ENCODE measurements around the gene ODF2.
"Not testable (repeated sequence)": the region's sequence is repeated elsewhere in the genome, so short reads cannot be mapped to it uniquely, and the experiment has no call there.

The ODF2 gene

DNA sequence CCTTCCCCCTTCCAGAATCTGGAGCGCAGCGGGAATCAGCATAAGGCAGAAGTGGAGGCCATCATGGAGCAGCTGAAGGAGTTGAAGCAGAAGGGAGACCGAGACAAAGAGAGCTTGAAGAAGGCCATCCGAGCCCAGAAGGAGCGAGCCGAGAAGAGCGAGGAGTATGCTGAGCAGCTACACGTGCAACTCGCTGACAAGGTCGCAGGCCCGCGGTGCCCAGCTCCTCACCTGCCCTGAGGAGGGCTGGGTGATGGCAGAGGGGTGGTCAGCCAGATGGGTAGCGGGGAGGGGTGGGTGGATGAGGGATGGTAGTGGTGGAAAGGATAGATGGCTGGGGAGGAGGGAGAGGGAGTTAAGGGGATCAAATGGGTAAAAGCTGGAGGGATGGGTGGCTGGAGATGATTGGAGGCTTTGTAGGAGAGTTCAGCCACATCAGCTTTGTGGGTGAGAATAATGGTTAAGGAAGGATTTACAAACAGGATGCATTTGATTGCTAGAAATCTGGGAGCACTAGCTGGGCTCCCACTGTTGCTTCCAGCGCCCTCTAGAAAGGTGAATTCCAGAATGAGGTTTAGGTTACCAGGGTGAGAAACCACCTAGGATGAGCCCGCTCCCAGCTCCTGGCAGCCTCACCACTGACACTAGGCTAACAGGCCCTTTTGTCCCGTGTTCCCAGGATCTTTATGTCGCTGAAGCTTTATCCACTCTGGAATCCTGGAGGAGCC, 29.0 kb downstream of the ODF2 start:
- DNase-seq (ENCODE audit: low read depth in 2 of 2): no peak

DNA sequence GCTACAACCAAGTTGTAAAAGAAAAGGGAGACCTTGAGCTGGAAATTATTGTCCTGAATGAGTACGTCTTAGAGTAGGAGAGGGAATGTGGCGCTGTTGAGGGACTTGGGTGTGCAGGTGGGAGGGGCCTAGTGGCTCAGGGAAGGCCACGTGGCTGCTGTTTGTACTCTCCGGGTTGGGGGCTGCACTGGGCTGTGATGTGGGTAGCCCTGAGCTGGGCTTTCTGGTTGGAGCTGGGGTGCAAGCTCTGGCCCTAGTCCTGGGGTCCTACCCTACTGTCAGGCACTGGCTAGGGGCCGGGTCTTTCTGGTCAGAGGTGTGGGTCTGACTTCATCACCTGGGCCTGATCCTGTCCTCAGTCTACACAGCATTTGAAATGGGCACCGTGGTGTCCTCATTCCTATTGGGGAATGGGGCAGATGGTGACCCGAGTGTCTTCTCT, 29.6 kb downstream of the ODF2 start:
- no peak for DNase-seq (ENCODE audit: low read depth in 2 of 2)

DNA sequence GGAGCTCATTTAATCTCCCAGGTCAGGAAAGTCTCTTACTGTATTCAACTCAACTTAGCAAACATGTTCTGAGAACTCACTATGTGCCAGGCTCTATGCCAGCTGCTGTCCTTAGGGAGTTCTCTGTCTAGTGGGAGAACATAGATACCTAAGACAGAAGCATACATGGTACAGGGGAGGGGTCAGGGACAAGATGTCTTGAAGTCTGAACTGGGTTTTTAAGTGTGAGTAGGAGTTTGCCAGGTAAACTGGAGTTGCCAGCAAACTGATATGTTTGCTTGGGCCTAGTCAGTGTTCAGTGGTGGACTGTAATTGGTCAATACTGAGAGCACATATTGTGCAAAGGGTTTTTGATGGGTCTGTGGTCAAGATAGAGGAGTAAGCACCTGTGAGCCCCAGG, 30.4 kb downstream of the ODF2 start:
- no peak for DNase-seq (ENCODE audit: low read depth in 2 of 2)

DNA sequence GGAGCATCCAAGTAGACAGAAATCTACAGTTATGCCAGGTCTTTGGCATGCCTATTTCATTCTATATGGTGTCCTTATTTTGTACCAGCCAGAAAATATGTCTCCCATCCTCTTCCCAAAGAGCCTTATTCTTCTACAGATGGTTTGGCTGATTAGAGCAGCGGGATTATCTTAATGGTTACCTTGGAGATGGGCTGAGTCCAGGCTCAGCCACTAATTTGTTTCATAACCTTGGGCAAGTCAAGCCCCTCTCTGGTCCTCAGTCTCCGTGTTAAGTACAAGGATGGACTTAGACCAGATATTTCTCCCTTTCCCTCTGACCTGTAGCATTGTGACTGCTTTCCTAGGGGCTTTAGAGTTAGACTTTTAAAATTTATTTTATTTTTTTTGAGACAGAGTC, 37.6 kb downstream of the ODF2 start:
- DNase-seq (ENCODE audit: low read depth in 2 of 2): no peak

DNA sequence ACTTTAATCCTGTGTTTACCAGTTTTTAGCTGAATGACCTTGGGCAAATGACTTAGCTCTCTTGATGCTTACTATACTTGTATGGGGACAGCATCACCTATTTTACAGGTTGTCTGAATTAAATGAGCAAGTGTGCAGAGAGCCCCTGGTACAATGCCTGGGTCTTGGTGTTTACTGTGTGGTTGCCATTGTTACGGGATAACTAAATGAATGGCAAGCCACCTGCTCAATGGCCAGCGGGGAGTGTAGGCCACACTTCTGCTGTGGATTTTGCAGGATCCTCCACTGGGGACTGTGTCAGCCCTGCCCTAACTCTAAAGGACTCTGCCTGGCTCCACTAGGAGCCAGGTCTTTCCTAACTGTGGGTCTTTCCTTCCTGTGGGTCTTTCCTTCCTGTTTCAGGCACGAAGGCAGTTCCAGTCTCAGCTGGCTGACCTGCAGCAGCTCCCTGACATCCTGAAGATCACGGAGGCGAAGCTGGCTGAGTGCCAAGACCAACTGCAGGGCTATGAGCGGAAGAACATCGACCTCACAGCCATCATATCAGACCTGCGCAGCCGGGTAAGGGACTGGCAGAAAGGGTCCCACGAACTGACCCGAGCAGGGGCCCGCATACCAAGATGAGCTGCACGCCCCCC, 38.4 kb downstream of the ODF2 start:
- no peak for DNase-seq (ENCODE audit: low read depth in 2 of 2)

DNA sequence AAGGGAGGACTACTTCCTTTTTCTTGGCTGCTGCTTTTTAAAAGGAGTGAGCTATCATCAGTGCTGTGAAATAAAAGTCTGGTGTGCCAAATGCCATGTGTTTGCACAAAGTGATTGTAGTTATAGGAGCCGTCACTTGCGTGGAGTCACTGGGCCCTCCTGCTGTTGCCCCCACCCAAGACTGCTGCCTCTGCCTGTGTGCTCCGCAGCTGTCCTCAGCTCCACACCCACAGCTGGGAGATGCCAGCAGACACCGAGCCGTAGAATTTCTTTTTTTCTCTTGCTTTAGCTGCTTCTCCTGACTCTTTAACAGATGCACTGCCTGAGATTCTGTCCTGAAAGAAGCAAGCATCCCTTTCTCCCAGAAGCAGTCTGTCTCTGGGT, 38.9 kb downstream of the ODF2 start:
- no peak for DNase-seq (ENCODE audit: low read depth in 2 of 2)

DNA sequence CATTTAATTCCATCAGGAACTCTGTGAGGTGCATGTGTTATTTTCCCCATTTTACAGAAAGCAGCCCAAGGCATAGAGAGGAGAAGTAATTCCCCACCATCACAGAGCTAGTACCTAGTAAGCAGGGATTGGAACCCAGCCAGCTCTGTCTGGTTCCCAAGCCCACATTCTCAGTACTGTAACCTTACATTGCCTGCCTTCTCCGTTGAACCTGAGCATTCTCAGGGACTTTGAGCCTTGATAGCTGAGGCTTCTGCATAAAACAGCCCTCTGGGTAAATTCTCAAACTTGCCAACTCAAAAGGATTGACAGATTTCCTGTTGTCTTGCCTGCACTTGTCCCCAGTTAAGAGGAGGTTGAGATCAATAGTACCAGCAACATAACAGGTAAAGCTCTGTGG, 39.5 kb downstream of the ODF2 start:
- DNase-seq (ENCODE audit: low read depth in 2 of 2): no peak

DNA sequence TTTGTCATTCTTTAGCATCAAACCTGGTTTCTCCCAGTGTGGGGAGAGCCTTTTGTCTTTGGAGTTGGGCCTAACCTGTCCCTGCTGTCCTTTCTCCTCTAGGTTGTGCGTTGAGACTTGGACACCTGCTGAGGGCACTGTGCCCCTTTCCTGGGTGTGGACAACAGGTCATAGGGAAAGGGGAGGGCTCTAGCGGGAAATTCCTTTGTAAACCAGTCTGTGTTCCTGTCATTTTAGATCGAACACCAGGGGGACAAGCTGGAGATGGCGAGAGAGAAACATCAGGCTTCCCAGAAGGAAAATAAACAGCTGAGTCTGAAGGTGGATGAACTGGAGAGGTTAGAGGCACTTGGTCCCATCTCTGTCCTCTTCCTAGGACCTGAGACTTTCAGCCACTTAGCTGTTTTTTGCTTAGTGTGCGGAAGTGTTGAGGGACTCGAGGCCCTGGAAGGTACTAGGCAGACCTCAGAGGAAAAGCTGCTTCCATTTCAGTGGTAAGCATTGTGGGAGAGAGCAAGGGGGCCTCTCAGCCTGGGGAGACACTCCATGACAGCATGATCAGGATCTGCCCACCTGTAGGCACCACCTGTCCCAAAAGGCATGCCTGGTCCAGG, 40.1 kb downstream of the ODF2 start:
- DNase-seq (ENCODE audit: low read depth in 2 of 2): no peak

DNA sequence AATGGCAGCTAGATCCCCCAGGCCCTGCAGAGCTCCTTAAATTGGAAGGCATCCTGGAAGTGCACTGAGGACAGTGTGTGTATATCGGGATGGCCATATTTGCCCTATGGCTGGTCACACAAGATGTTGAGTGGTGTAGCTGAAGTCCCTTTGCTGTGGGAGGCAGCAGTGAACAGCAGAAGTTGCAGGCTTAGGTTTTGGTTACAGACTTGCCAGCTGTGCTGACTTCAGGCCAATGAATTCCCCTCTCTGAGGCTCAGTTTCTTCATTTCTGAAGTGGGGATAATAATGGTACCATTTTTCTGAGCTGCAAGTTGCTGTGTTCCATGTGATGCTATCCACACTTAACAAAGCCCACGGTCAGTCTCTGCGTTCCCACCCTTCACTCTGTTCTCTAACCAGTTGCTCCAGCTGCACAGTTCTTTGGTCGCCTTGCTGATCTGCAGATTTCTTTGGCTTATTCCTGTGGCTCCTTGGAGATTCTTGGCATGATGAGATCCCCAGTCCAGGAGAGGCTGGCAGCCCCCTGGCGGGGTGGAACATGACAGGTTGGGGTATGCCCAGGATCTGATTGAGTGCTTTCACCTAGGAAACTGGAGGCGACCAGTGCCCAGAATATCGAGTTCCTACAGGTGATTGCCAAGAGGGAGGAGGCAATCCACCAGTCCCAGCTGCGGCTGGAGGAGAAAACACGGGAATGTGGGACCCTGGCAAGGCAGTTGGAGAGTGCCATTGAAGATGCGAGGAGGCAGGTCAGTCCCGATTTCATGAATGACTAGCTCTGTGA, 42.2 kb downstream of the ODF2 start:
- DNase-seq (ENCODE audit: low read depth in 2 of 2): no peak

DNA sequence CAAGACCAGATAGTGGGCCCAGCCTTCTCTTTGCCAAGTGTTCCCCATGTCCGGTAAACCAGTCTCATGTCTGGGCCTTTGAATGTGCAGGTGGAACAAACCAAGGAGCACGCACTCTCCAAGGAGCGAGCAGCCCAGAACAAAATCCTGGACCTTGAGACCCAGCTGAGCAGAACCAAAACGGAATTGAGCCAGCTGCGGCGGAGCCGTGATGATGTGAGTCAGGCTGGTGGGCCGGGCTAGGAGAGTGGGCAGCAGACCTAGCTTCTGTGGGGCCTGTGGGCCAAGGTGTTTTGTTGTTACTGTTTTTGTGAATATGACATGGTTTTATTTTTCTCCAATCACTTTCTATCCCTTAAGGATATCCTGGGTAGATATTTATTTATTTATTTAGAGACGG, 43.1 kb downstream of the ODF2 start:
- no peak for DNase-seq (ENCODE audit: low read depth in 2 of 2)

DNA sequence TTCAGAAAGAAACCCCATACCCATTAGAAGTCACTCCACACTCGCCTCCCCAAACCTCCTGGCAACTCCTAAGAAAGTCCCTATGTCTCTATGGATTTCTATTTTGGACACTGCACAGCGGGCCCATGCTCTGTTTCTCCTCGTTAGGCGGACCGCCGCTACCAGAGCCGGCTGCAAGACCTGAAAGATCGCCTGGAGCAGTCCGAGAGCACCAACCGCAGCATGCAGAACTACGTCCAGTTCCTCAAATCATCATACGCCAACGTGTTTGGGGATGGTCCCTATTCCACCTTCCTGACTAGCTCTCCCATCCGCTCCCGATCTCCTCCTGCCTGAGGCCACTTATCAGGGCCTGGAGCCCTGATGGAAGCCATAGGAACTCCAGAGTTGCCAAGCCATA, 44.1 kb downstream of the ODF2 start:
- no peak for DNase-seq (ENCODE audit: low read depth in 2 of 2)

DNA sequence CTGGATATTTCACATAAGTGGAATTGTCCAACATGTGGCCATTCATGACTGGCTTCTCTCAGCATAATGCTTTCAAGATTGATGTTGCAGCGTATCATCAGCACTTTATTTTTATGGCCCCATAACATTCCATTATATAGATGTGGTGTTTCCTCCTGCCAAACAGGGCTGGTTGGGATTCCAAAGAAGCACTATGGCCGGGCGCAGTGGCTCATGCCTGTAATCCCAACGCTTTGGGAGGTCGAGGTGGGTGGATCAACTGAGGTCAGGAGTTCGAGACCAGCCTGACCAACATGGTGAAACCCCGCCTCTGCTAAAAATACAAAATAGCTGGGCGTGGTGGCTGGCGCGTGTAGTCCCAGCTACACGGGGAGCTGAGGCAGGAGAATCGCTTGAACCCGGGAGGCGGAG, 47.6 kb downstream of the ODF2 start:
- DNase-seq (ENCODE audit: low read depth in 2 of 2): not testable (repeated sequence)

DNA sequence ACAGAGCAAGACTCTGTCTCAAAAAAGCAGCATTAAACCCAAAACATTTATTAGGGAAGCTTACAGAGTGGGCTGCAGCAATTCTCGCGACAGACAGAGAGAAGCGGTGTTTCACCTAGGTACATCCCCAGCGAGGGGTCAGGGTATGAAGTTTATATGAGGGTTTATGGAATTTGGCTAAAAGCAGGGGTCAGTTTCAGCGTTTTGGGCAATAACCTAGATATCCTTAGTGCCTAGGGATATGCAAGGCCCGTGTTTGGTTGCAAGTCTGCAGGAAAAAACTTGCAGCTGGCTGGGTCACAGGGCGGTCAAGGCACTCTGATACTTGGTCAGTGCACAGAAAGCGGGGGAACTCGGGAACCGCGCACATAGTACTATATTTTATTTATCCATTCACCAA, 48.1 kb downstream of the ODF2 start:
- no peak for DNase-seq (ENCODE audit: low read depth in 2 of 2)

DNA sequence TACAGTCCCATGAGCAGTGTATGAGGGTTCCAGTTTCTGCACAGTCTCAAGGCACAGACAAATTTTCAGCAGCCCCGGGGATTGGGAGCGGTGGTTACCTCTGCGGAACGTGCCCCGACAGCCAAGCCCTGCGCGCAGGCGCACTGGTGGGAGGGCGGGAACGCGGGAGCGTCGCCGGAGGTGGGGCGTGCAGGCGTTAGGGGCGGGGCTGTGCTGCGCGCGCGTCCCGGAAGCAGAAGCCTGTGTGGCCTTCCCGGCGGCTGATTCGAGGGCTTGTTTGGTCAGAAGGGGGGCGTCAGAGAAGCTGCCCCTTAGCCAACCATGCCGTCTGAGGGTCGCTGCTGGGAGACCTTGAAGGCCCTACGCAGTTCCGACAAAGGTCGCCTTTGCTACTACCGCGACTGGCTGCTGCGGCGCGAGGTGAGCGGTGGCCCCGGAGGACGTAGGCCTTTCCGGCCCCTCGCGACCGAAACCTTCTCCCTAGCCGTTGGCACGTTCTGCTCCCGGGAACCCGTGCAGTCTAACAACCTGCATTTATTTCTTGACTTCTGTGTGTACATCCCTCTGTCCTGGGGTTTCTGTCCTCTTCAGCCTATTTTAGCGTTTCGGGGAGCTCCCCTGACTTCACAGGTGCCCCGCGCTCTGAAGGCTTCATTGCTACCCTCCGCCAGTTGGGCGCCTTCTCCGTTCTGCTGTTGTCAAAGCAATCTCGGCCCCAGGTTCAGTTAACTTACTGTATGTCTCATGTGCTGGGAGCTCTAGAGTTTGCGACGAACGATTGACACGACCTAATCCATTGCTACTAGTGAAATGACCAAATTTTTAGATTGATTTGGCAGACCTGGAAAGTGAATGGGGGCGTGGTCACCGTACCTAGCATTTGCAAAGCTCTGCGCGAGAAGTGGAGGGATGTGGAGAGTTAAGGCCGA, 48.9 kb downstream of the ODF2 start, which contains the start of gene GLE1:
TSS of gene GLE1 (plus strand) at position 235 of the 929 bp plus-strand sequence. CDS start at position 322, 87 bp downstream.
- peak; percentile 97 to 98 for DNase-seq (ENCODE audit: low read depth in 2 of 2)

DNA sequence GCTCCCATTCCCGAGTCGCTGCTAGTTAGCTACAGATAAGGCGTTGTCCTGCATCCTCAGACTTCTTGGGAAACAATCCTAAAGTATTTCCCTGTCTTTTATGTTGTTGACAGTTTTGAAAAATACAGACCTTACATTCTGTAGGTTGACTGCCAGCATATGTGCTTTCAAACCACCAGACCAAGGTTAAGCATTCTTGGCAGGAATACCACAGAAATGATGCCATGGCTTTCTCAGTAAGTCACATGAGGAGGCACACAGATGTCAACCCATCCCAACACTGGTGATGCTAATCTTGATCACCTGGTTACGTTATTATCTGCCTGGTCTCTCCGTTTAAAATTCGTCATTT, 49.6 kb downstream of the ODF2 start:
- no peak for DNase-seq (ENCODE audit: low read depth in 2 of 2)

DNA sequence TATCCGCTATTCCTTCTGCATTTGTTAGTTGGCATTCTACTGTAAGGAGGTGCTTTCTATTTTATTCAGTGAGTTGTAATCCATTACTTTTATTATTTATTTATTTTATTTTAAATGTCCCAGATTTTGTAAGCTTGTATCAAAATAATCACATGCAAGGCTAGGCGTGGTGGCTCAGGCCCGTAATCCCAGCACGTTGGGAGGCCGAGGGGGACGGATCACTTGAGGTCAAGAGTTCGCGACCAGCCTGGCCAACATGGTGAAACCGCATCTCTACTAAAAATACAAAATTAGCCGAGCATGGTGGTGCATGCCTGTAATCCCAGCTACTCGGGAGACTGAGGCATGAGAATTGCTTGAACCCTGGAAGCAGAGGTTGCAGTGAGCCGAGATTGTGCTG, 50.1 kb downstream of the ODF2 start:
- DNase-seq (ENCODE audit: low read depth in 2 of 2): not testable (repeated sequence)

DNA sequence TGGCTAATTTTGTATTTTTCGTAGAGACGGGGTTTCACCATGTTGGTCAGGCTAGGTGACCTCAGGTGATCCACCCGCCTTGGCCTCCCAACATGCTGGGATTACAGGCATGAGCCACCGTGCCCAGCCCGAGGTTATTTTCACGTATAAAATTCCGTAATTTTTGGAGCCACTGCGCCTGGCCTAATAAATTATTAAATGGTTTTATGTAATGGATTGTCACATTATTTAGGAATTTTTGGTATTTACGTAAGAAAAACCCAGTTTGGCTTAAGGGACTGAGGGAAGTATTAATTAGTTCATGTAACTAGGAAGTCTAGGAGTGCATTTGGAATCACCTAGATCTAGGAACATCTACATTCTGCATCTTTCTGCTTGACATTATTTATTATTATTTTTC, 57.0 kb downstream of the ODF2 start:
- no peak for DNase-seq (ENCODE audit: low read depth in 2 of 2)

DNA sequence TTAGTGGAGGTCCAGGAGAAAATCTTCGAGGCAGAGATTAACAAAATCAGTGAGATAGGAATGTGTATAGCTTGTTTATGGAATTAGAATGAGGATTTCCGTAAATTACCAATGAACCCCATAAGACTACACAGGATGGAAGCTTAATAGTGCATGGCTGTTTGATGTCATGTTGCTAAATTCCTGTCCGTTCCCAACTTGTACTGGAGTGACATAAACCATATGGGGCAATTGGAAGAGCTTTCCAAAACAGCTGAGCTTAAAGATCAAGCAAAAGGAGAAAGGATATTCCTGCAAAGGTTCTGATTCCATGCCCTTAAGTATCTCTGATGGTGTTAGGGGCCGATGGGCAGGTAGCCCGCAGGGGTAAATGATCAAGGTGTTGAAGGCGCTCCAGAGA, 66.2 kb downstream of the ODF2 start:
- DNase-seq (ENCODE audit: low read depth in 2 of 2): no peak

DNA sequence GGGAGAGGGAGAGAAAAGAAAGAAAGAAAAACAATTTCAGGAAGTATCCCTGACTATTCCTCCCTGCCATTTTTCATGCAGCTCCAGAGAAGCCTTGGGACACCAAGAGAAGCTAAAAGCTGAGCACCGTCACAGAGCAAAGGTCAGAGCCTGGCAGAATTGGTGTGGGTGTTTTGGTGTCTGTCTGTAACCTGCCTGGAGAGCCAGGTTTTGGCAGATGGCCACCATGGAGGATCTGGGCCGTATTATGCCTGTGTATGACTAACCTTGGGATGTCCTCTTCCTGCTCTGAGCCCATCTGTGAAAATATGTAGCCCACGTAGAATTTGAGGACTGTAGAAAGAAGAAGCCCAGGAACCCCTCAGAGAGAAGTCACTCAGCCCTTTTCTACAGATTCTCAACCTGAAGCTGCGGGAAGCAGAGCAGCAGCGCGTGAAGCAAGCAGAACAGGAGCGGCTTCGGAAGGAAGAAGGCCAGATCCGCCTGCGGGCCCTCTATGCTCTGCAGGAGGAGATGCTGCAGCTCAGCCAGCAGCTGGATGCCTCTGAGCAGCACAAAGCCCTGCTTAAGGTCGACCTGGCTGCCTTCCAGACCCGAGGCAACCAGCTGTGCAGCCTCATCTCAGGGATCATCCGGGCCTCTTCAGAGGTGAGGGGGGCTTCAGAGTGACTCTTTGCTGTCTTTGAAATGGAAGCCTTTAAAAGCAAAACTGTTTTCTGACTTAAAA, 67.6 kb downstream of the ODF2 start:
- DNase-seq (ENCODE audit: low read depth in 2 of 2): no peak

DNA sequence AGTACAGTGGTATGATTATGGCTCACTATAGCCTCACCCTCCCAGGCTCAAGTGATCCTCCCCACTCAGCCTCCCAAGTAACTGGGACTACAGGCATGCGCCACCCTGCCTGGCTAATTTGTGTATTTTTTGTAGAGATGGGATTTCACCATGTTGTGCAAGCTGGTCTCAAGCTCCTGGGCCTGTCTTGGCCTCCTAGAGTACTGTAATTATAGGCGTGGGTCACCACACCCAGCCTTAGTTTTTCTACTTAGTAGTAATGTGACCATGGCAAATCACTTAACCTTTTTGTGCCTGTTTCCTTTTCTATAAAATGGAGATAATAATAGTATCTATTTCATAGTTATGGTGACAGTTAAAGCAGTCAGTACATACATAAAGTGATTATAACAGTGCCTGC, 70.9 kb downstream of the ODF2 start:
- no peak for DNase-seq (ENCODE audit: low read depth in 2 of 2)

Measured in activated CD4-positive, alpha-beta T cell treated with anti-CD3 and anti-CD28 coated beads for 24 hours (primary cell).